HepG2 (cell line): ENCODE results near the gene NDUFB7. TPM values are rescaled to one million over a fixed set of nuclear protein-coding genes. Genes with fewer than 3 reads are reported as not detected.

Experiments
- ARHGAP35 ChIP-seq: sonication (generic); formaldehyde crosslinking; IDR thresholded peaks from 2 replicates; pipeline ENCODE4 v1.9.0; 2022; ENCODE audit warnings: mild to moderate bottlenecking, inconsistent platforms, moderate library complexity, missing genetic modification reagents, borderline replicate concordance
- BRD4 ChIP-seq: sonication (generic); formaldehyde crosslinking; IDR thresholded peaks from 2 replicates; pipeline ENCODE4 v1.4.0; 2020; ENCODE audit warnings: missing genetic modification reagents
- GMEB1 ChIP-seq: sonication (generic); formaldehyde crosslinking; IDR thresholded peaks from 2 replicates; pipeline ENCODE4 v1.5.1; 2020; ENCODE audit warnings: missing genetic modification reagents, mild to moderate bottlenecking, borderline replicate concordance
- KDM6A ChIP-seq: IDR thresholded peaks from 2 replicates; pipeline ENCODE4 v1.6.1; 2016; ENCODE audit warnings: low read depth
- KLF6 ChIP-seq: IDR thresholded peaks from 2 replicates; pipeline ENCODE4 v1.8.0; 2016; ENCODE audit warnings: missing biosample characterization, missing genetic modification reagents
- NR2C2 ChIP-seq: sonication (generic); formaldehyde crosslinking; IDR thresholded peaks from 2 replicates; pipeline ENCODE4 v1.4.0; 2020; ENCODE audit warnings: missing genetic modification reagents, mild to moderate bottlenecking, moderate library complexity, borderline replicate concordance
- SRSF9 ChIP-seq: fragments of 200-400 bp; formaldehyde crosslinking; IDR thresholded peaks from 2 replicates; pipeline ENCODE4 v1.6.1; 2018; ENCODE audit warnings: borderline replicate concordance, mild to moderate bottlenecking, low read depth, low read length; ENCODE audit not compliant: insufficient read depth, poor library complexity, severe bottlenecking
- ZHX1 ChIP-seq: sonication (generic); formaldehyde crosslinking; IDR thresholded peaks from 2 replicates; pipeline ENCODE4 v1.8.1; 2022; ENCODE audit warnings: low read depth, mild to moderate bottlenecking, missing genetic modification reagents
- ZNF296 ChIP-seq: sonication (generic); formaldehyde crosslinking; conservative IDR thresholded peaks from 2 replicates; pipeline ENCODE4 v1.5.0; 2020; ENCODE audit warnings: mild to moderate bottlenecking, missing genetic modification reagents
- ZNF451 ChIP-seq: sonication (generic); formaldehyde crosslinking; IDR thresholded peaks from 2 replicates; pipeline ENCODE4 v1.5.0; 2020; ENCODE audit warnings: mild to moderate bottlenecking, missing genetic modification reagents
- ZNF670 ChIP-seq: sonication (generic); formaldehyde crosslinking; IDR thresholded peaks from 2 replicates; pipeline ENCODE4 v1.8.0; 2022; ENCODE audit warnings: mild to moderate bottlenecking, missing genetic modification reagents, borderline replicate concordance
- ZNF709 ChIP-seq: sonication (generic); formaldehyde crosslinking; IDR thresholded peaks from 2 replicates; pipeline ENCODE4 v1.5.0; 2020; ENCODE audit warnings: mild to moderate bottlenecking, missing genetic modification reagents
- ZNF713 ChIP-seq: sonication (generic); formaldehyde crosslinking; IDR thresholded peaks from 2 replicates; pipeline ENCODE4 v1.4.0; 2020; ENCODE audit warnings: mild to moderate bottlenecking, missing genetic modification reagents
- ZNF749 ChIP-seq: sonication (generic); formaldehyde crosslinking; IDR thresholded peaks from 2 replicates; pipeline ENCODE4 v1.8.0; 2022; ENCODE audit warnings: mild to moderate bottlenecking, missing genetic modification reagents, moderate library complexity, borderline replicate concordance
- ZNF788 ChIP-seq: sonication (generic); formaldehyde crosslinking; IDR thresholded peaks from 2 replicates; pipeline ENCODE4 v1.5.0; 2020; ENCODE audit warnings: mild to moderate bottlenecking, missing genetic modification reagents, borderline replicate concordance
- polyA plus RNA-seq, 8 experiments: library from polyadenylated mRNA; depleted of rRNA in 3 of 8; stranded (reverse) in 7 of 8; unstranded in 1 of 8; fragments of >200 nt; fragmentation: Illumina TruSeq in 4 of 8; extraction: Trizol in 4 of 8; gene quantifications; 2 replicates each; pipeline versions ENCODE4 v1.2.1 to v1.2.3, GENCODE V29; 2011 to 2016; ENCODE audit warnings: low read depth in 4 of 8, missing spikeins in 1 of 8, mixed read lengths in 1 of 8; ENCODE audit not compliant: insufficient read depth in 1 of 8
- total RNA-seq, 5 experiments: library from RNA; depleted of rRNA; stranded (reverse); fragments of >200 nt; fragmentation: Illumina TruSeq; extraction: Trizol; gene quantifications; 2 replicates each; pipeline ENCODE4 v1.2.3, GENCODE V29; 2016; ENCODE audit warnings: low read depth in 1 of 5
- TF ChIP-seq, protein P1 (sequence below): sonication (generic); formaldehyde crosslinking; IDR thresholded peaks from 2 replicates; pipeline ENCODE4 v1.4.0; 2020; ENCODE audit warnings: missing genetic modification reagents, borderline replicate concordance
- TF ChIP-seq, protein P2 (sequence below): sonication (generic); formaldehyde crosslinking; IDR thresholded peaks from 2 replicates; pipeline ENCODE4 v1.4.0; 2020; ENCODE audit warnings: missing genetic modification reagents
- TF ChIP-seq, protein P3 (sequence below): fragments of 450-650 bp; IDR thresholded peaks from 2 replicates; pipeline ENCODE4 v1.6.1; 2017

The NDUFB7 gene
- total and polyA plus RNA-seq, 2 of the 13 experiments (the other 11 are each of a cell fraction or from before 2014, with no cell fraction given) = 156 to 198 TPM

- TF ChIP-seq, protein P1, sequence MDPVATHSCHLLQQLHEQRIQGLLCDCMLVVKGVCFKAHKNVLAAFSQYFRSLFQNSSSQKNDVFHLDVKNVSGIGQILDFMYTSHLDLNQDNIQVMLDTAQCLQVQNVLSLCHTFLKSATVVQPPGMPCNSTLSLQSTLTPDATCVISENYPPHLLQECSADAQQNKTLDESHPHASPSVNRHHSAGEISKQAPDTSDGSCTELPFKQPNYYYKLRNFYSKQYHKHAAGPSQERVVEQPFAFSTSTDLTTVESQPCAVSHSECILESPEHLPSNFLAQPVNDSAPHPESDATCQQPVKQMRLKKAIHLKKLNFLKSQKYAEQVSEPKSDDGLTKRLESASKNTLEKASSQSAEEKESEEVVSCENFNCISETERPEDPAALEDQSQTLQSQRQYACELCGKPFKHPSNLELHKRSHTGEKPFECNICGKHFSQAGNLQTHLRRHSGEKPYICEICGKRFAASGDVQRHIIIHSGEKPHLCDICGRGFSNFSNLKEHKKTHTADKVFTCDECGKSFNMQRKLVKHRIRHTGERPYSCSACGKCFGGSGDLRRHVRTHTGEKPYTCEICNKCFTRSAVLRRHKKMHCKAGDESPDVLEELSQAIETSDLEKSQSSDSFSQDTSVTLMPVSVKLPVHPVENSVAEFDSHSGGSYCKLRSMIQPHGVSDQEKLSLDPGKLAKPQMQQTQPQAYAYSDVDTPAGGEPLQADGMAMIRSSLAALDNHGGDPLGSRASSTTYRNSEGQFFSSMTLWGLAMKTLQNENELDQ (CRISPR knock-in tag) = 0 out of 2 replicates have a peak, but pooled peaks have one; percentile 71
- TF ChIP-seq ARHGAP35 (CRISPR knock-in tag) (peak; percentile 78; the same call in 1 of the 2 replicates), ZNF788 (peak; percentile 67; the same call in 1 of the 2 replicates), ZNF713 (CRISPR knock-in tag) (no peak), NR2C2 (no peak; the same call in 1 of the 2 replicates), ZNF749 (CRISPR knock-in tag) (no peak; the same call in 1 of the 2 replicates), BRD4 (CRISPR knock-in tag) (0 out of 2 replicates have a peak, but pooled peaks have one; percentile 50), ZNF451 (CRISPR knock-in tag) (peak; percentile 87), ZNF709 (CRISPR knock-in tag) (peak; percentile 90; the same call in 1 of the 2 replicates), ZNF670 (peak; percentile 80; the same call in 1 of the 2 replicates), ZNF296 (CRISPR knock-in tag) (peak; percentile 69; the same call in 1 of the 2 replicates), GMEB1 (no peak), KLF6 (CRISPR knock-in tag) (0 out of 2 replicates have a peak, but pooled peaks have one; percentile 25), KDM6A (CRISPR knock-in tag) (no peak), ZHX1 (CRISPR knock-in tag) (no peak), SRSF9 (no peak)
- TF ChIP-seq, protein P2, sequence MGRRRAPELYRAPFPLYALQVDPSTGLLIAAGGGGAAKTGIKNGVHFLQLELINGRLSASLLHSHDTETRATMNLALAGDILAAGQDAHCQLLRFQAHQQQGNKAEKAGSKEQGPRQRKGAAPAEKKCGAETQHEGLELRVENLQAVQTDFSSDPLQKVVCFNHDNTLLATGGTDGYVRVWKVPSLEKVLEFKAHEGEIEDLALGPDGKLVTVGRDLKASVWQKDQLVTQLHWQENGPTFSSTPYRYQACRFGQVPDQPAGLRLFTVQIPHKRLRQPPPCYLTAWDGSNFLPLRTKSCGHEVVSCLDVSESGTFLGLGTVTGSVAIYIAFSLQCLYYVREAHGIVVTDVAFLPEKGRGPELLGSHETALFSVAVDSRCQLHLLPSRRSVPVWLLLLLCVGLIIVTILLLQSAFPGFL (CRISPR knock-in tag) = no peak
- TF ChIP-seq, protein P3, sequence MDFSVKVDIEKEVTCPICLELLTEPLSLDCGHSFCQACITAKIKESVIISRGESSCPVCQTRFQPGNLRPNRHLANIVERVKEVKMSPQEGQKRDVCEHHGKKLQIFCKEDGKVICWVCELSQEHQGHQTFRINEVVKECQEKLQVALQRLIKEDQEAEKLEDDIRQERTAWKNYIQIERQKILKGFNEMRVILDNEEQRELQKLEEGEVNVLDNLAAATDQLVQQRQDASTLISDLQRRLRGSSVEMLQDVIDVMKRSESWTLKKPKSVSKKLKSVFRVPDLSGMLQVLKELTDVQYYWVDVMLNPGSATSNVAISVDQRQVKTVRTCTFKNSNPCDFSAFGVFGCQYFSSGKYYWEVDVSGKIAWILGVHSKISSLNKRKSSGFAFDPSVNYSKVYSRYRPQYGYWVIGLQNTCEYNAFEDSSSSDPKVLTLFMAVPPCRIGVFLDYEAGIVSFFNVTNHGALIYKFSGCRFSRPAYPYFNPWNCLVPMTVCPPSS = no peak
Observed at GRCh38 chr19:14517840-14518505, 53.9 kb downstream of the NDUFB7 start, which contains the start of gene DNAJB1 (continued).
